ENCODE measurements around the gene NEDD9. TPM values are rescaled to one million over a fixed set of nuclear protein-coding genes. Genes with fewer than 3 reads are reported as not detected.

The NEDD9 gene, protein sequence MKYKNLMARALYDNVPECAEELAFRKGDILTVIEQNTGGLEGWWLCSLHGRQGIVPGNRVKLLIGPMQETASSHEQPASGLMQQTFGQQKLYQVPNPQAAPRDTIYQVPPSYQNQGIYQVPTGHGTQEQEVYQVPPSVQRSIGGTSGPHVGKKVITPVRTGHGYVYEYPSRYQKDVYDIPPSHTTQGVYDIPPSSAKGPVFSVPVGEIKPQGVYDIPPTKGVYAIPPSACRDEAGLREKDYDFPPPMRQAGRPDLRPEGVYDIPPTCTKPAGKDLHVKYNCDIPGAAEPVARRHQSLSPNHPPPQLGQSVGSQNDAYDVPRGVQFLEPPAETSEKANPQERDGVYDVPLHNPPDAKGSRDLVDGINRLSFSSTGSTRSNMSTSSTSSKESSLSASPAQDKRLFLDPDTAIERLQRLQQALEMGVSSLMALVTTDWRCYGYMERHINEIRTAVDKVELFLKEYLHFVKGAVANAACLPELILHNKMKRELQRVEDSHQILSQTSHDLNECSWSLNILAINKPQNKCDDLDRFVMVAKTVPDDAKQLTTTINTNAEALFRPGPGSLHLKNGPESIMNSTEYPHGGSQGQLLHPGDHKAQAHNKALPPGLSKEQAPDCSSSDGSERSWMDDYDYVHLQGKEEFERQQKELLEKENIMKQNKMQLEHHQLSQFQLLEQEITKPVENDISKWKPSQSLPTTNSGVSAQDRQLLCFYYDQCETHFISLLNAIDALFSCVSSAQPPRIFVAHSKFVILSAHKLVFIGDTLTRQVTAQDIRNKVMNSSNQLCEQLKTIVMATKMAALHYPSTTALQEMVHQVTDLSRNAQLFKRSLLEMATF
- total RNA-seq = 31.9 and 36.9 TPM in 2 replicates

DNA sequence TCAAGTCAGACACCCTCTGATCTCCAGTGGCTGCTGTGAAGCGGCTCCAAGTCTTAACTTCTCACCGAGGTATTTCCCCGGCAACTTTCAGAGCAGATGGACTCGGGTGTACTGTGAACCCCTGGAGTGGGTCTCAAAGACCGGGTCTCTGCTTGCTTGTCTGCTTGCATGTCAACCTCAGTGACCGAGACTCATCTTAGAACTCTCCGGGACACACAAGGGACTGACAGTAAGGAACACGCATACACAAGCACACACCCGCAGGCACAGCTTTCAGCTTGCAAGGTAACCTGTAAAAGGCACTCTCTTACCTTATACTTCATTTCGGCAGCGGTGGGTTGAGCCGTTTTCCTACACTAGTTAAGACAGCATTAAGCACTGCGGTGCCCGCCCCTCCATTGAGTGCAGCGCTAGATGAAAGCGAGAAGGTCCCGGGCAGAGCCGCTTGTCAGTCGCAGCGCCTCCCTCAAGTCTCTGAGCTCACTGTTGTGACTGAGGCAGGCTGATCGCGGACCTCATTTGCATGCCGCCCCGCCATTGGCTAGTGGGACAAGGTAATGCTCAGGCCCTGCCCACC lies at the start of gene NEDD9:
TSS of gene NEDD9 (minus strand) at position 476 of the 577 bp plus-strand sequence. CDS start at position 323, 153 bp downstream.
- H3K4me3 Mint-ChIP-seq = peak within 1 kb of the TSS; percentile 85
- peak within 1 kb of the TSS; percentile 97 for H3K27ac Mint-ChIP-seq
- H3K36me3 Mint-ChIP-seq (ENCODE audit: low read depth) = peaks cover 28% of the 10 kb centered on the region
- peak; percentile 98 for DNase-seq
- intact Hi-C loops (cut with micrococcal nuclease) = loop anchor here (1.0 to 10.0 kb wide), 13 partner anchors 8 to 487 kb away; partner anchors contain the start of genes SMIM13 and TMEM14B
- no peaks in the 10 kb centered on the region for H3K9me3 Mint-ChIP-seq
- H3K27me3 Mint-ChIP-seq = no peaks in the 10 kb centered on the region
- peaks cover 64% of the 10 kb centered on the region for H3K4me1 Mint-ChIP-seq

DNA sequence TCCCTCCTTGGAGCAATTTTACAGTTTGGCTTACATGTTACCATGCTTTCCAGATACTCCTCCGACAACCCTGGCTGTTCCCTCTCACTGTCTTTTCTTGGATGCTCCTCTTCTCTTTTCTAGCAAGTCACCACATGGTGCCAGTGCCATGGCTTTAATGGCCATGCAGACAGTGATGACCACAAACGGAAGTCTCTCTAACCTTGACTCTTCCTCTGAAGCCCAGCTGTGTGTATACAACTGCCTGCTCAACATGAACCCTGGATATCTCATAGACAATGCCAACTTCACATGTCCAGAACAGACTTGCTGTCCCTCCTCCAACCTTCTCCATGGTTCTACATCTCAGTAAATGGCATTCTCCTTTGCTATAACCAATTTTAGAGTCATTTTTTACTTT lies 49.8 kb upstream of the NEDD9 start:
- Mint-ChIP-seq H3K9me3 (peaks cover 1% of the 10 kb centered on the region), H3K27ac (no peak overlapping the region)

DNA sequence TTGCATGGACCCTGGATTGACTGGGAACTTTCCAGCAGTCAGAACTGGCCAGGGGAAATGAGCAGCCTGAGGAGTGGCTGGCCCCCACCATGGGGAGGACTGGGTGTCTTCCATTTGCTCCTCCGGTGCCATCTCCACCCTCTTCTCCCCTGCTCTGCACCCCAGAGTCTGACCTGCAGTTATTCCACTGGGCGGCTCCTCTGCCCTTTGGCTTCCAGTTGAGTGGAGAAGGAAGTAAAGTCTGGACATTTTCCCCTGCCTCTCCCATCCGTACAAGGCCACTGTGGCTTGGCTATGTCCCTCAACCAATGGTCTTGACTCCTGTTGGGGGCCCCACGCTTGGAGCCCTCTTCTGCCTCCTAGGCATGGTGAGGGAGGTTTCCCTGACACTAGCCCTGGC lies 47.9 kb upstream of the NEDD9 start:
- peaks cover 32% of the 10 kb centered on the region for H3K4me1 Mint-ChIP-seq
- intact Hi-C loops (cut with micrococcal nuclease) = no loop called here
- no peaks in the 10 kb centered on the region for H3K9me3 Mint-ChIP-seq

More for the DNA sequence above, 49.8 kb upstream of the NEDD9 start:
- Mint-ChIP-seq H3K4me1 (peaks cover 18% of the 10 kb centered on the region), H3K4me3 (no peak overlapping the region), H3K36me3 (ENCODE audit: low read depth) (peaks cover 25% of the 10 kb centered on the region), H3K27me3 (no peaks in the 10 kb centered on the region)
- intact Hi-C loops (cut with micrococcal nuclease) = no loop called here
- DNase-seq = no peak

DNA sequence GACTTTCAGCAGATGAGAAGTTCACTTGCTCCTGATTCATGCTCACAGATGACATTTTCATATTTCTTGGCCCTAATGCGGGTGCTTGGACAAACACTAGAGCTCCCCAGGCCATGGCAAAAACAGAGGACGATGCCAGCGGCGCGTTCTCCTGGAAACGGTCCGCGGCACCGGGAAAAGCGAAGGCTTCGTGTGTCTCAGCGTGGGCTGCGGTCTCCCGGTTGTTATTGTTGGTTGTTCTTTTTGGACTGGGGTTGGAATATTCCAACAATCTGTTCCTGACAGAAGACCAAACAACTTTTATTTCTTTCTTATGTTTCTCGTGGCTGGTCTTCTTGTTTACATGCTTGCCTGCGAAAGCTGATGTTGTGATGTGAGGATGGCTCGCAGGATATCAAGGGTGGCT lies 46.8 kb upstream of the NEDD9 start:
- peaks cover 37% of the 10 kb centered on the region for H3K4me1 Mint-ChIP-seq
- no peaks in the 10 kb centered on the region for H3K27me3 Mint-ChIP-seq
- no peak overlapping the region for H3K4me3 Mint-ChIP-seq
- intact Hi-C loops (cut with micrococcal nuclease) = loop anchor here (5.0 kb wide), 2 partner anchors 88 to 133 kb away; no protein-coding TSS in a partner anchor
- H3K27ac Mint-ChIP-seq = no peak overlapping the region
- peaks cover 29% of the 10 kb centered on the region for H3K36me3 Mint-ChIP-seq (ENCODE audit: low read depth)
- no peaks in the 10 kb centered on the region for H3K9me3 Mint-ChIP-seq
- no peak for DNase-seq

More for the DNA sequence above, 47.9 kb upstream of the NEDD9 start:
- DNase-seq = no peak
- no peak overlapping the region for H3K27ac Mint-ChIP-seq
- peaks cover 26% of the 10 kb centered on the region for H3K36me3 Mint-ChIP-seq (ENCODE audit: low read depth)
- H3K4me3 Mint-ChIP-seq = no peak overlapping the region
- no peaks in the 10 kb centered on the region for H3K27me3 Mint-ChIP-seq

DNA sequence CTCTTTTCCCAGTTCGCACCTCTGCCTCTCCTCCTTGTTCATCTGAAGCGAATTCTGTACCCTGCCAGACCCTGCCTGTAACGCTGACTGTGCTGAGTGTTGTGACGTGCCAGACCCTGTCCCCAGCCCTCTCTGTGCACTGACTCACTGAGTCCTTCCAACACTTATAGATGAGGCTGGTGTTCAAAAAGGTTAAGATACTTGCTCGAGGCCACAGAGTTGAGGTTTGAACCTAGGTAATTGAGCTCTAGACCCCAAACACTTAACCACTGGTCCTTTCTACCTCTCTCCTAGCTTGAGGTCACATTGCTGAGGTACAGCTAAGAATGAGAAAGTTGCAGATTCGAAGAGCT lies 45.7 kb upstream of the NEDD9 start:
- Mint-ChIP-seq H3K27me3 (no peaks in the 10 kb centered on the region), H3K9me3 (no peaks in the 10 kb centered on the region), H3K27ac (peak overlapping the region; percentile 89), H3K36me3 (ENCODE audit: low read depth) (peaks cover 32% of the 10 kb centered on the region), H3K4me3 (peak overlapping the region; percentile 31), H3K4me1 (peaks cover 37% of the 10 kb centered on the region)
- DNase-seq = no peak
- intact Hi-C loops (cut with micrococcal nuclease) = loop anchor here (5.0 kb wide), 2 partner anchors 89 to 134 kb away; no protein-coding TSS in a partner anchor

DNA sequence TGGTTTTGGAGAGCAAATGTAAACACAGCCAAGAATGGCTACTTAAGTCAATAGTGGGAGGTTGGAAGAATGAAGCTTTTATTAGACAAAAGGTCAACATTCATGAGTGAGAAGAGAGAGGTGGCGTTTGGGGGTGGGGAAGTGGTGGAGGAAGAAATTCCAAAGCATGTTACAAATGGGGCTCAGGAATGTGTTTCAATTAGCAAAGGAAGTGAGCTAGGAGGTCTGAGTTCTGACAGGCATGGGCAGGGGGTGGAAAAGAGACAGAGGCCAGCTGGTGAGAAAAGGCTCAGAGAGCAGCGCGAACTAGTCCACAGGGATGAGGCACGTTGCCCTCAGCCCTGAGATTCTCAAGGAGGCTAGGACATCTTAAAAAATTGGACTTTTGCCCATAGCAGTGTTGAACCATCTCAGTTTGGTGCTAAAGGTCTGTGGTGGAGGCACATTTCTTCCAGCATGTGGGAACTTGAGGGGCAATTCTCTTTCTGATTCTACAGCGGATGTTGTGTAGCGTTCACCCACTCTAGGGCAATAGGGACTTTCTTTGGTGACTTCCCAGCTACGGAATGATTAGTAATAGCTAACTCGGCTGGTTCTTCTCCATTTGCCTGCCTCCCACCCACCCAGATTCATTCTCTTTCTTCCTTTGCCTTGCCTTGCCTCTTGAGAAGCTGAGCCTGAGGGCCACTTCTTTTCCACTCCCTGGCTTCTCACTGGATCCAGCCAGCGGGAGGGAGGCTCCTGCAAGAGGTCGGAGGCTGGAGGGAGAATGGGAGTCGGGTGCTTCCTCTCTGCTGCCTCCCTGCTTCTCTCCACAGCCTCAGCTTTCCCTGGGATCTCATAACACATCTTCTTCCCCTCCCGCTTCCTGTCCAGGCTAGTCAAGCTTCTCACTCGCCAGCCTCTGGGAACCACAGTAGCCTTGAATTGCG lies 45.1 kb upstream of the NEDD9 start:
- intact Hi-C loops (cut with micrococcal nuclease) = loop anchor here (1.0 to 5.0 kb wide), 3 partner anchors 45 to 135 kb away; partner anchors contain the start of gene NEDD9
- no peak for DNase-seq
- H3K36me3 Mint-ChIP-seq (ENCODE audit: low read depth) = peaks cover 34% of the 10 kb centered on the region

DNA sequence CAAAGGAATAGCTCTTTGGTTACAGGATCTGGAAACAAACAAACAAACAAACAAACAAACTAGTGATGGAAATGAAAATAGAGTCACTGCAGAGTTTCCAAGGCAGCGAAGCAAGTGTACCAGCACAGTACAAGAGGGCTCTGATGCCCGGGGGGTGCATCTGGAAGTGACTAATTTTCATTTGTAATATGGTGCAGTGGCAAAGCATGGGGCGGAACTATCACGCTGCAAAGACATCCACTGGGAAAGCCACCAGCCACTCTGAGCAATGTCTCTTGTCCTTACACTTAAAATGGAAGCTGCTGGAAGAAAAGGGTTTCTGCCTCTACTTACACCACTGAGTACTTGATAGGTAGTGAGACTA lies 44.4 kb upstream of the NEDD9 start:
- Mint-ChIP-seq H3K27ac (peak overlapping the region; percentile 88), H3K9me3 (no peaks in the 10 kb centered on the region), H3K4me1 (peaks cover 37% of the 10 kb centered on the region), H3K36me3 (ENCODE audit: low read depth) (peaks cover 36% of the 10 kb centered on the region), H3K4me3 (peak overlapping the region; percentile 27), H3K27me3 (no peaks in the 10 kb centered on the region)
- DNase-seq = no peak
- intact Hi-C loops (cut with micrococcal nuclease) = loop anchor here (1.0 to 5.0 kb wide), 3 partner anchors 45 to 135 kb away; partner anchors contain the start of gene NEDD9

More for the DNA sequence above, 45.1 kb upstream of the NEDD9 start:
- H3K27ac Mint-ChIP-seq = peak overlapping the region; percentile 89
- H3K4me1 Mint-ChIP-seq = peaks cover 37% of the 10 kb centered on the region
- H3K9me3 Mint-ChIP-seq = no peaks in the 10 kb centered on the region
- H3K4me3 Mint-ChIP-seq = peak overlapping the region; percentile 31
- H3K27me3 Mint-ChIP-seq = no peaks in the 10 kb centered on the region

DNA sequence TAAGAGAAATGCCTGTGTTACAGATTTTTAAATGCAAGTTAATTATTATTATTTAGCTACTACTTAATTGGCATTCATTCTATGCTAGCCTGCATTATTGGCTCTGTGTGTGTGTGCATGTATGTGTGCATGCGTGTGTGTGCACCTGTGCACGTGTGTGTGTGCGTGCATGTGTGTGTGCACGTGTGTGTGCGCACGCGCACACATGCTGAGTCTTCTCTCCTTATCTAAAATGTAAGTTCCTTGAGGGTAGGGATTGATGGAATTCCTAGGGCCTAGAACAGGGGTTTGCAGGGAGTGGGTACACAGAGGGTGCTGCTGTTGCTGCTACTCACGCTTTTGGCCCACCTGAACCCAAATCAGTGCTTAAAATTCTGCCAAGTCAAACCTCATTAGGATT lies 43.8 kb upstream of the NEDD9 start:
- Mint-ChIP-seq H3K27ac (no peak overlapping the region), H3K4me3 (no peak overlapping the region), H3K27me3 (no peaks in the 10 kb centered on the region), H3K36me3 (ENCODE audit: low read depth) (peaks cover 35% of the 10 kb centered on the region), H3K4me1 (peaks cover 37% of the 10 kb centered on the region), H3K9me3 (no peaks in the 10 kb centered on the region)
- intact Hi-C loops (cut with micrococcal nuclease) = loop anchor here (5.0 kb wide), 2 partner anchors 91 to 136 kb away; no protein-coding TSS in a partner anchor
- no peak for DNase-seq

DNA sequence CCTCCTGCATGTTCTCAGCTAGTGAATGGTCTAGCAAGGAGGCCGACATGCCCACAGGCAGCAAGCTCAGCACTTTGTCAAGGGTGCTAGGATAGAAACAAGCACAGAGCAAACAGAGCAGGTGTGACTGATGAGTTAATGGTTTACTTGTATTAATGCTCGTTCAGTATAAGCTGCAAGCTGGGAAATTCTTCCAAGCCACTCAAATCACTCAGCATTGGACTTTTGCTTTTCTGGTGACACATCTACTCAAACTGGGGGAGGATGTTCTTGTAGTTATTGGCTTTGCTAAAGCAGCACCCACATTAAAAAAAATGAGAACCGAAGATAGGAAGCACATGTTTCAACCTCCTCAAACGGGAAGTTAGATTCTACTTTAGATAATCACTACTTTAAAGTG lies 43.1 kb upstream of the NEDD9 start:
- intact Hi-C loops (cut with micrococcal nuclease) = loop anchor here (1.0 to 5.0 kb wide), 4 partner anchors 49 to 137 kb away; no protein-coding TSS in a partner anchor
- no peaks in the 10 kb centered on the region for H3K9me3 Mint-ChIP-seq
- no peaks in the 10 kb centered on the region for H3K27me3 Mint-ChIP-seq
- DNase-seq = peak; percentile 69
- H3K36me3 Mint-ChIP-seq (ENCODE audit: low read depth) = peaks cover 35% of the 10 kb centered on the region
- H3K4me3 Mint-ChIP-seq = peak overlapping the region; percentile 49
- peak overlapping the region; percentile 66 for H3K27ac Mint-ChIP-seq
- H3K4me1 Mint-ChIP-seq = peaks cover 37% of the 10 kb centered on the region

DNA sequence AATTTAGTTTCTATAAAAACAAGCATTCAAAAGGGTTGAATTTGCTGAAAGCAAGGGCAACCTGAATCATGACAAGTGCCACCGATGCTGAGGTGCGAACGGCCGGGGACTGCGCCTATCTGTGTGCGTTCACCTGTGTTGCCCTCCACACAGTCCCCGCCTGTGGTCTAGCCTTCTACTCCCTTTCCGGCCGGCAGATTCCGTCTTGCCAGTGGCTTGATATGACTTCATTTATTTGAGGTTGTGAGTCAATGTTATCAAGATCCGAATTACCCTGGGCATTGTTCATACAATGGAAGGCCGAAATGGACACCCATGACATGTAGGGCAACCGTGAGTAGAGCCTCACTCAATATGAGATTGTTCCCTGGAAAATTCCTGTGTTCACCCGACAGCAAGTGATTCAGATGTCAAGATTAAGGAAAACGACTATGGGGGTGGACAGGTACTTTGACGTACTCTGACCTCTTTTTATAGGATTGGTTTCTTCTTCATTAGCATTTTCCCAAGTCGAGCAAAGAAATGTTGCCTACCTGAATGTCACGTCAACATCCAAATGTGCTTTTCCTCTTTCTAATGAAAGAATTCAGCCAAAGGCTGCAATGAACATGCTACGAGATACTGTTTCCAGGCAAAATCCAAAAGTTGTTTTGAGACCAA lies 41.1 kb upstream of the NEDD9 start:
- peaks cover 38% of the 10 kb centered on the region for H3K4me1 Mint-ChIP-seq
- no peak overlapping the region for H3K27ac Mint-ChIP-seq
- H3K27me3 Mint-ChIP-seq = no peaks in the 10 kb centered on the region
- H3K9me3 Mint-ChIP-seq = no peaks in the 10 kb centered on the region
- H3K36me3 Mint-ChIP-seq (ENCODE audit: low read depth) = peaks cover 33% of the 10 kb centered on the region
- no peak overlapping the region for H3K4me3 Mint-ChIP-seq
- intact Hi-C loops (cut with micrococcal nuclease) = loop anchor here (2.0 kb wide), 1 partner anchor 51 kb away; no protein-coding TSS in a partner anchor
- DNase-seq = no peak

DNA sequence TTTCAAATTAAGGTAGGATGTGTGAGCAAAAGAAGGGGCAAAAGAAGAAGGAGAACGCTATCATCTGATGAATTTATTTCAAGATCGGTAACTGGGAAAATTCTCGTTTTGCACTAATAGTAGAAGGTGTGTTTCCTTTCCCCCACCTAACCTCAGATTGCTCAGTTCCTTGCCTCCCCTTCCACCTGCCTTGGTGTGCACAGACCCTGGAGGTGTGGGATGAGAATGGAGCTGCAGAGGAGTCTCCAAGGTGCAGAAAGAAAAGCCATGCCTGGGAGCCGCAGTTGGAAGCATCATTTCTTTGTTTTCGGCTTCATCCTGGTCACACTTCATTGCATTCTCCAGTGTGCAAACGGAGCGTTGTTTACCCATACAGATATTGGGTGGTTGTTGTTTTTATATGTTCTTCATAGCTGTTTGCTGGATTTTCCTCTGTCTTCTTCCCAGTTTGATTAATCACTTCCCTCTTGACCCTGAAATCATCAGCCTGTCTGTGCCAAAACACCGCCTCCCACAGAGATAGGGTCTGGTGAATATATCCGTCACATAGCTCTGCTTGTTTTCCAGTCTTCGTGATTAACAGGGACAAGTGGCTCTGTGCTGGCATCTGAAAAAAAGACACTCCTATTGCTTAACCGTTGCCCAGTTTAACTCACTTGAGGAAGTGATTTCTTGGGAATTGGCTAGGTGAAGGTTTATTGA lies 40.2 kb upstream of the NEDD9 start:
- H3K4me3 Mint-ChIP-seq = no peak overlapping the region
- H3K9me3 Mint-ChIP-seq = no peaks in the 10 kb centered on the region
- peaks cover 30% of the 10 kb centered on the region for H3K4me1 Mint-ChIP-seq
- peaks cover 30% of the 10 kb centered on the region for H3K36me3 Mint-ChIP-seq (ENCODE audit: low read depth)
- intact Hi-C loops (cut with micrococcal nuclease) = no loop called here
- H3K27me3 Mint-ChIP-seq = no peaks in the 10 kb centered on the region
- DNase-seq = no peak
- H3K27ac Mint-ChIP-seq = no peak overlapping the region
